H9 (cell line): ENCODE data around the gene CLIC3. TPM values are rescaled to one million over a fixed set of nuclear protein-coding genes. Genes with fewer than 3 reads are reported as not detected.

Source experiments
- DNase-seq: peaks from one replicate; pipeline ENCODE4 v3.0.0-alpha.2; 2017
- H2AFZ ChIP-seq: one replicate; pipeline ENCODE4 v1.6.1; 2013; ENCODE audit warnings: mild to moderate bottlenecking, low read length, control low read depth, moderate library complexity
- H2AK5ac ChIP-seq: 2 replicates; pipeline ENCODE4 v1.6.1; 2013; ENCODE audit warnings: low read length, control low read depth, mixed read lengths; ENCODE audit not compliant: insufficient read length
- H2BK120ac ChIP-seq: one replicate; pipeline ENCODE4 v1.6.1; 2013; ENCODE audit warnings: low read depth, mild to moderate bottlenecking, low read length, control low read depth, inconsistent platforms; ENCODE audit not compliant: poor library complexity, severe bottlenecking
- H2BK12ac ChIP-seq: 2 replicates; pipeline ENCODE4 v1.6.1; 2013; ENCODE audit warnings: low read length, control low read depth, mixed read lengths, low read depth; ENCODE audit not compliant: insufficient read length
- H2BK15ac ChIP-seq: 2 replicates; pipeline ENCODE4 v1.6.1; 2013; ENCODE audit warnings: low read depth, low read length, control low read depth
- H2BK20ac ChIP-seq: one replicate; pipeline ENCODE4 v1.6.1; 2013; ENCODE audit warnings: low read depth, mild to moderate bottlenecking, low read length, control low read depth, inconsistent platforms; ENCODE audit not compliant: poor library complexity, severe bottlenecking
- H2BK5ac ChIP-seq: 2 replicates; pipeline ENCODE4 v1.6.1; 2013; ENCODE audit warnings: low read length, control low read depth, mixed read lengths; ENCODE audit not compliant: insufficient read length
- H3K14ac ChIP-seq: 2 replicates; pipeline ENCODE4 v1.6.1; 2013; ENCODE audit warnings: low read length, control low read depth; ENCODE audit not compliant: insufficient read depth
- H3K18ac ChIP-seq: 2 replicates; pipeline ENCODE4 v1.6.1; 2013; ENCODE audit warnings: low read depth, mild to moderate bottlenecking, mixed read lengths, low read length, control low read depth; ENCODE audit not compliant: insufficient read length
- H3K23ac ChIP-seq: 2 replicates; pipeline ENCODE4 v1.6.1; 2013; ENCODE audit warnings: low read length, control low read depth, mixed read lengths, low read depth; ENCODE audit not compliant: insufficient read length
- H3K23me2 ChIP-seq: 2 replicates; pipeline ENCODE4 v1.6.1; 2013; ENCODE audit warnings: low read depth, mild to moderate bottlenecking, mixed read lengths, low read length, control low read depth; ENCODE audit not compliant: insufficient read length, poor library complexity, severe bottlenecking
- H3K27ac ChIP-seq: 2 replicates; pipeline ENCODE4 v1.5.1; 2013; ENCODE audit warnings: low read length, control low read depth, mixed read lengths, low read depth; ENCODE audit not compliant: insufficient read length
- H3K27me3 ChIP-seq: 2 replicates; pipeline ENCODE4 v1.6.1; 2013; ENCODE audit warnings: low read length, control low read depth, inconsistent platforms; ENCODE audit not compliant: insufficient read depth
- H3K4ac ChIP-seq: 2 replicates; pipeline ENCODE4 v1.6.1; 2013; ENCODE audit warnings: low read depth, mild to moderate bottlenecking, control low read depth, inconsistent platforms, low read length, moderate library complexity
- H3K4me1 ChIP-seq: 2 replicates; pipeline ENCODE4 v1.6.1; 2013; ENCODE audit warnings: low read length, control low read depth, inconsistent platforms; ENCODE audit not compliant: insufficient read depth
- H3K4me2 ChIP-seq: 2 replicates; pipeline ENCODE4 v1.6.1; 2013; ENCODE audit warnings: low read length, control low read depth, mixed read lengths; ENCODE audit not compliant: insufficient read length, insufficient read depth
- H3K56ac ChIP-seq: 2 replicates; pipeline ENCODE4 v1.6.1; 2013; ENCODE audit warnings: low read depth, mild to moderate bottlenecking, mixed read lengths, low read length, control low read depth; ENCODE audit not compliant: insufficient read length
- H3K79me1 ChIP-seq: 2 replicates; pipeline ENCODE4 v1.6.1; 2013; ENCODE audit warnings: low read depth, mild to moderate bottlenecking, moderate library complexity, low read length, control low read depth, inconsistent platforms; ENCODE audit not compliant: insufficient read depth, poor library complexity, severe bottlenecking
- H3K79me2 ChIP-seq: 2 replicates; pipeline ENCODE4 v1.6.1; 2013; ENCODE audit warnings: low read length, control low read depth, inconsistent platforms; ENCODE audit not compliant: insufficient read depth
- H3K9ac ChIP-seq: 2 replicates; pipeline ENCODE4 v1.6.1; 2013; ENCODE audit warnings: low read length, control low read depth, mixed read lengths; ENCODE audit not compliant: insufficient read length; ENCODE audit errors: extremely low read depth
- H3K9me3 ChIP-seq: one replicate; pipeline ENCODE4 v1.6.1; 2013; ENCODE audit warnings: low read depth, low read length, inconsistent platforms; ENCODE audit not compliant: control insufficient read depth
- H3T11ph ChIP-seq: one replicate; pipeline ENCODE4 v1.6.1; 2013; ENCODE audit warnings: mild to moderate bottlenecking, low read length, control low read depth, inconsistent platforms
- H4K20me1 ChIP-seq: one replicate; pipeline ENCODE4 v1.6.1; 2013; ENCODE audit not compliant: control insufficient read depth, insufficient read length, insufficient read depth
- H4K5ac ChIP-seq: 2 replicates; pipeline ENCODE4 v1.6.1; 2013; ENCODE audit warnings: low read depth, mild to moderate bottlenecking, mixed read lengths, low read length, control low read depth; ENCODE audit not compliant: insufficient read length
- H4K8ac ChIP-seq: replicated peaks from 2 replicates; pipeline ENCODE4 v1.6.1; 2013; ENCODE audit warnings: low read length, control low read depth, mixed read lengths, low read depth; ENCODE audit not compliant: insufficient read length
- H4K91ac ChIP-seq: 2 replicates; pipeline ENCODE4 v1.6.1; 2013; ENCODE audit warnings: low read depth, mild to moderate bottlenecking, moderate library complexity, mixed read lengths, low read length, control low read depth; ENCODE audit not compliant: insufficient read length
- H3K27ac Mint-ChIP-seq, 3 experiments: 2 replicates in 2 of 3; 3 replicates in 1 of 3; pipeline ENCODE4 v1.8.0; 2020 to 2021; ENCODE audit warnings: mixed read lengths in 3 of 3, mild to moderate bottlenecking in 1 of 3, moderate library complexity in 1 of 3
- H3K27me3 Mint-ChIP-seq: 2 replicates; pipeline ENCODE4 v1.8.0; 2021; ENCODE audit warnings: low read depth, mild to moderate bottlenecking, moderate library complexity, mixed read lengths
- H3K36me3 Mint-ChIP-seq, 3 experiments: 2 replicates in 2 of 3; 3 replicates in 1 of 3; pipeline ENCODE4 v1.8.0; 2020 to 2021; ENCODE audit warnings: low read depth in 3 of 3, mixed read lengths in 3 of 3; ENCODE audit not compliant: insufficient read depth in 1 of 3
- H3K4me1 Mint-ChIP-seq, 2 experiments: 2 replicates each; pipeline ENCODE4 v1.8.0; 2020; ENCODE audit warnings: mixed read lengths in 2 of 2
- H3K4me3 Mint-ChIP-seq, 2 experiments: 2 replicates in 1 of 2; 3 replicates in 1 of 2; pipeline ENCODE4 v1.8.0; 2020 to 2021; ENCODE audit warnings: mild to moderate bottlenecking in 2 of 2, mixed read lengths in 2 of 2, moderate library complexity in 1 of 2
- H3K9me3 Mint-ChIP-seq, 2 experiments: 2 replicates in 1 of 2; 3 replicates in 1 of 2; pipeline ENCODE4 v1.8.0; 2020; ENCODE audit warnings: mild to moderate bottlenecking in 2 of 2, mixed read lengths in 2 of 2, moderate library complexity in 1 of 2
- WGBS: extraction: QIAGEN DNeasy Blood & Tissue Kit; methylation state at CpG from one replicate; pipeline ENCODE4 v1.1.7; 2013; ENCODE audit warnings: missing lambda C conversion rate, low lambda C conversion rate, mixed read lengths; ENCODE audit not compliant: insufficient read length; ENCODE audit errors: extremely low coverage; 5-methylcytosine and 5-hydroxymethylcytosine counted together
- total RNA-seq: library from RNA; stranded (reverse); gene quantifications from 2 replicates; pipeline ENCODE4 v1.2.1, GENCODE V29; 2021
- TF ChIP-seq, protein P1 (sequence below): fragments of 200-600 bp; sonication (generic); conservative IDR thresholded peaks from 3 replicates; pipeline ENCODE4 v1.8.0; 2021; ENCODE audit warnings: antibody characterized with exemption, mild to moderate bottlenecking

Gene CLIC3
- total RNA-seq, 1 experiment from 2014 or later: 0.31 TPM

DNA sequence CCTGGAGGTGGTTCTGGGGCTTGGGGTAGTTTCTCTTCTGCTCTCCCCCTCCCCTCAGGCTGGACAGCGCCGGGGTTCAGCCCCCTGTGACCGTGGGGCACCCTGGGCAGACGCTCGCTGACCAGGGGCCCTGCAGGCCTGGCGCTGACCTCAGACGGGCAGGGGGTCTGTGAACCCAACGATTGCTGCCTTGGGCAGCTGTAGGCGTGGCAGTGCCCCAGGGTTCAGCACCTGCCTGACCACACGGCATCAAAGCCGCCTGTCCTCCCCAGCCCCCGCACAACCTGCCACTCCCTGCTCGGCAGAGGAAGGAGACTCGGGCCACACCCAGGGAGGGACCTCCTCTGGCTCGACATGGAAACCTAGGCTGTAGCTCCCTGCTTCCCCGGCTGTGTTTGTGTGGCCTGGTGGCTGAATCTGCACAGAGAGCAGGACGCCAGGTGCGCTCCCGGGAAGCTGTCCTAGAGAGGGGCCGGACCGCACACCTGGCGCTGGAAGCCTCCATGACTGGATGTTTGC, 32.1 kb downstream of the CLIC3 start:
- Histone ChIP-seq H2BK5ac (no peak overlapping the region), H2BK120ac (no peak overlapping the region), H2BK15ac (no peak overlapping the region), H2BK20ac (no peak overlapping the region), H2BK12ac (no peak overlapping the region), H3K4me1 (peaks cover 2% of the 10 kb centered on the region; the same call in 1 of the 2 replicates), H4K91ac (no peak overlapping the region), H3K9me3 (no peaks in the 10 kb centered on the region), H4K20me1 (no peaks in the 10 kb centered on the region), H3K27me3 (no peaks in the 10 kb centered on the region), H2AK5ac (no peak overlapping the region), H3K79me2 (no peaks in the 10 kb centered on the region), H3K4ac (no peak overlapping the region), H3K27ac (no peak overlapping the region), H3K23me2 (no peaks in the 10 kb centered on the region), H3K18ac (no peak overlapping the region), H3T11ph (no peak overlapping the region), H3K4me2 (no peak overlapping the region), H4K5ac (no peak overlapping the region), H3K23ac (no peak overlapping the region), H4K8ac (no peak overlapping the region), H3K79me1 (no peaks in the 10 kb centered on the region), H3K14ac (peak overlapping the region; percentile 8; the same call in 1 of the 2 replicates), H2AFZ (no peak overlapping the region), H3K56ac (no peak overlapping the region), H3K9ac (no peak overlapping the region)
- no peaks in the 10 kb centered on the region for H3K36me3 Mint-ChIP-seq
- H3K27me3 Mint-ChIP-seq: peaks cover 16% of the 10 kb centered on the region
- H3K4me3 Mint-ChIP-seq: no peak overlapping the region
- WGBS: no CpG with 5 or more reads among the region's 22 CpGs
- no peak overlapping the region for H3K27ac Mint-ChIP-seq
- no peak for DNase-seq
- no peaks in the 10 kb centered on the region for H3K9me3 Mint-ChIP-seq
- H3K4me1 Mint-ChIP-seq: peaks cover 7 to 13% of the 10 kb centered on the region in 2 experiments
- TF ChIP-seq, protein P1, sequence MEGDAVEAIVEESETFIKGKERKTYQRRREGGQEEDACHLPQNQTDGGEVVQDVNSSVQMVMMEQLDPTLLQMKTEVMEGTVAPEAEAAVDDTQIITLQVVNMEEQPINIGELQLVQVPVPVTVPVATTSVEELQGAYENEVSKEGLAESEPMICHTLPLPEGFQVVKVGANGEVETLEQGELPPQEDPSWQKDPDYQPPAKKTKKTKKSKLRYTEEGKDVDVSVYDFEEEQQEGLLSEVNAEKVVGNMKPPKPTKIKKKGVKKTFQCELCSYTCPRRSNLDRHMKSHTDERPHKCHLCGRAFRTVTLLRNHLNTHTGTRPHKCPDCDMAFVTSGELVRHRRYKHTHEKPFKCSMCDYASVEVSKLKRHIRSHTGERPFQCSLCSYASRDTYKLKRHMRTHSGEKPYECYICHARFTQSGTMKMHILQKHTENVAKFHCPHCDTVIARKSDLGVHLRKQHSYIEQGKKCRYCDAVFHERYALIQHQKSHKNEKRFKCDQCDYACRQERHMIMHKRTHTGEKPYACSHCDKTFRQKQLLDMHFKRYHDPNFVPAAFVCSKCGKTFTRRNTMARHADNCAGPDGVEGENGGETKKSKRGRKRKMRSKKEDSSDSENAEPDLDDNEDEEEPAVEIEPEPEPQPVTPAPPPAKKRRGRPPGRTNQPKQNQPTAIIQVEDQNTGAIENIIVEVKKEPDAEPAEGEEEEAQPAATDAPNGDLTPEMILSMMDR: no peak
